Measurements from ENCODE around the gene B3GALT6. TPM values are rescaled to one million over a fixed set of nuclear protein-coding genes. Genes with fewer than 3 reads are reported as not detected.
"Not testable (repeated sequence)": the region's sequence is repeated elsewhere in the genome, so short reads cannot be mapped to it uniquely, and the experiment has no call there.

The B3GALT6 gene
- polyA plus RNA-seq, 1 donor, result 19.0 TPM

DNA sequence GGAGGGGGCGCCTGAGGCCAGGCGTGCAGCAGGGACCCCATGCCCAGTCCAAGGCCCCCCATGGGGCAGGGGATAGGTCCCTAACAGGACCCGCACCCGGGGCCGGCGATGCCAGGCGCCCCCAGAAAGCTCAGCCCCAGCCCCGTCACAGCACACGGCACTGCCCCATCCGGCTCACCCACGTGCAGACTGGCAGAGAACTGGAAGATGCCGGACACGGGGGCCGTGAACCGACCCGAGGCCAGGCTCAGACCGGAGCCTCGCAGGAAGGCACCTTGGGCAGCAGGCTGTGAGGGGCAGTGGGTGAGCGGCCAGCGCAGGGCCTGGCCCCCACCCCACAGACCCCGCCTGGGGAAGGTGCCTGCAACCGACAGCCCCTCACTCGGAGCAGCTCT, 11.2 kb downstream of the B3GALT6 start:
- DNase-seq, result no peak

DNA sequence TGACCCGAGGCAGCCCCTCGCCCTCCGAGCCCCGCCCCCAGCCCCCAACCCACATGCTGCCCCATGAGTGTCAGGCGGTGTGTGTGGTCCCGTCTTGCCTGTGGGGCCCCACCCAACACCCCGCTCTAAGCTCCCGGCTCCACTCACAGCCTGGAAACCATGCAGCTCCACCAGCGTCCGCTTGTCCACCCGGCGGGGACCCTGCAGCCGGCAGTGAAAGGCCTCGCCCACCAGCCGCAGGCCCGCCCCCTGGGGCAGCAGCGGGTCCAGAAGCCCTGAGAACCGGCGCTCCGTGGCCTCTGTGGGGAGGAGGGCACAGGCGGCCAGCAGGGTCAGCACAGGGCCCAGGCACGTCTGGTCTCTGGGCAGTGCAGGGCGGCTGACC, 11.8 kb downstream of the B3GALT6 start:
- DNase-seq, result no peak

GRCh38 chr1:1244192-1244811, 12.3 kb downstream of the B3GALT6 start:
- DNase-seq, result no peak

DNA sequence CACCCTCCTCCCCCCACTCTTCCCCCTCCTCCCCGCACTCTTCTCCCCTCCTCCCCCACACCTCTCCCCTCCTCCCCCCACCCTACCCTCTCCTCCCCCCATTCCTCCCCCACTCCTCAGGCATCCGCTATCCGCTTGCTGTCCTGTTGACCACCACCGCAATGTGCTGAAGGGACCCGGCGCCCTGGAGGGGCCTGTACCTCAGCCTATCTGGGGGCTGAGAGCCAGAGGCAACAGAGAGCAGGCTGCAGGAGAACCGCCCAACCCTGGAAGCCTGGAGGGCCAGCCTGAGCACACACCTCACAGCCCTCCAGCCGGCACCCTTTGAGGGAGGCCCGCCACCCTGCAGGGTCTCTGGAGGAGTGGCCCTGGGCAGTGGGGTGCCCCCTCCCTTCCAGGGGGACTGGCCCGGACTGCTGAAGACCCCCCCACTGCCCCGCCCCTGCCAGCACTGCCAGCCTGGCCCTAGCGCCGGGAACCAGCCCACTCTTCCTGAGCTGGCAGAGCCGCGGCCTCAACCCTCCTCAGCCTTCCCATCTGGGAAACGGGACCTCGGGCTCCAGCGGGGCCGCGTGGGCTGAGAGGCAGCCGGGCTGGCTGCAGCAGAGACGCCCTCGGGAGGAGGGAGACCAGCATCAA, 13.3 kb downstream of the B3GALT6 start:
- DNase-seq, result no peak

DNA sequence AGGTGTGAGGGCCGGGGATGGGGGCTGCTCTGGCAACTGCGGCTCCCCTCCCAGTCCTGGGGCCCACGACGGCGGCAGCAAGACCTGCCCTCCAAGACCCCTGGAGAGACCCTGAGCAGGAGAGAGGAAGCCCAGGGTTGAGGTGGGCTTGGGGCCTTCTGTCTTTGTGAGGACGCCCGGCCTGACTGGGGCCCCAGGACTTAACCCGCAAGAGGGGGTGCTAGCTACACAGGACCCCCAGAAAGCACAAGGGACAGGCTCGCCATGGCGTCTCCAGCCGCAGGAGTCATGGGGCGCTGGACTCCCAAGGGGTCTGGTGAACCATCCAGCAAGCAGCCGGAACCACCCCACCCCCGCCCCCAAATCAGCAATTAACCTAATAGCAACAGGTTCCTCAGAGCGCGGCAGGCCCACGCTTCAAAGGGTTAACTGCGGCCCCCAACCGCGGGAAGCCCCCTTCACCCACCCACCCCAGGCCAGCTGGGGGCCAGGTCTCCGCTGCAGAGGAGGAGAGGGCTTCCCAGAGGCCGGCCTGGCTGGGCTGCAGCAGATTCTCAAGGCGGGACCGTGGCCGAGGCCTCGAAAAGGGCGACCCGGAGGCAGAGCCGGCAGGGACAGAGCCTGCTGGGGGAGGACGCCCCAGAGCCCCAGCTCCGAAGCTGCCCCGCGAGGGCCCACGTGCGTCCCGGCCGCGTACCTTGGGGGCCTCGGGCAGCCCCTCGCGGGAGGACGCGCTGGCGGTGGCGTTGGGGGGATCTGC, 14.0 kb downstream of the B3GALT6 start:
- no peak for DNase-seq

- DNase-seq, result no peak
These were observed 14.7 kb downstream of the B3GALT6 start, which contains the start of gene C1QTNF12 for GRCh38 chr1:1246577-1247340. C1QTNF12 (minus strand) TSS chr1:1246722; CDS start chr1:1246690, 32 bp downstream.

- no peak for DNase-seq
These were observed 15.4 kb downstream of the B3GALT6 start for GRCh38 chr1:1247341-1247913.

DNA sequence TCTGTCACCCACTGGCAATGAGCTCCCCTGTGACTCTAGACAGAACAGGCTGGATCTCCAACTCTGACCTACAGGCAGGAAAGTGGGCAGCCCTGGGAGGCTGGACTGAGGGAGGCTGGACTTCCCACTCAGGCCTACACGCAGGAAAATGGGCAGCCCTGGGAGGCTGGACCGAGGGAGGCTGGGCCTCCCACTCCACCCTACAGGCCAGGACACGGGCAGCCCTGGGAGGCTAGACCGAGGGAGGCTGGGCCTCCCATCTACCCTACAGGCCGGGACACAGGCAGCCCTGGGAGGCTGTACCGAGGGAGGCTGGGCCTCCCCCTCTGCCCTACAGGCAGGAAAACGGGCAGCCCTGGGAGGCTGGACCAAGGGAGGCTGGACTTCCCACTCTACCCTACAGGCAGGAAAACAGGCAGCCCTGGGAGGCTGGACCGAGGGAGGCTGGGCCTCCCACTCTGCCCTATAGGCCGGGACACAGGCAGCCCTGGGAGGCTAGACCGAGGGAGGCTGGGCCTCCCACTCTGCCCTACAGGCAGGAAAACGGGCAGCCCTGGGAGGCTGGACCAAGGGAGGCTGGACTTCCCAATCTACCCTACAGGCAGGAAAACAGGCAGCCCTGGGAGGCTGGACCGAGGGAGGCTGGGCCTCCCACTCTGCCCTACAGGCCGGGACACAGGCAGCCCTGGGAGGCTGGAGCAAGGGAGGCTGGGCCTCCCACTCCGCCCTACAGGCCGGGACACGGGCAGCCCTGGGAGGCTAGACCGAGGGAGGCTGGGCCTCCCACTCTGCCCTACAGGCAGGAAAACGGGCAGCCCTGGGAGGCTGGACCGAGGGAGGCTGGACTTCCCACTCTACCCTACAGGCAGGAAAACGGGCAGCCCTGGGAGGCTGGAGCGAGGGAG, 16.2 kb downstream of the B3GALT6 start:
- not testable (repeated sequence) for DNase-seq

DNA sequence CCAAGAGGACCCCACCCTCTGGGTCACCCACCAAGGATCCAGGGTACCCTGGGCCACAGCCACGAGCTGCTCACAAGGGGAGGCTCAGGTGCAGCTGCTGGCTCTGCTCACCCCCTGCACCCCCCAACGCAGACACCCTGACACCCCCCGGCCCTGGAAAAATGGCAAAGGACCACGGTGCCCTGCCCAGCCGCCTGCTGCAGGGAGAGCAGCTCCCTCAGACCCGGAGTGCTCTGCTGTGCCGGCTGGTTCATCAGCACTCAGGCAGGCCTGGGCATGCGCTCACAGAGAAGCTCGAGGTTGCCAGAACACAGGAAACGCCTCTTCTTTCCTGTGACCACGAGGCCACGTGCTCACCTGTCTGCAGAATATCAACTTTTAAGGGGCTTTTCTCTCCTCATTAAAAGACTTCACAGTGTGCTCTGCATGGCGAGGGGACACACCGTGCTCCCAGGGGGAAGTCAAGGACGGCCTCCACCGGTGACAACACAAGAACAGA, 18.8 kb downstream of the B3GALT6 start:
- no peak for DNase-seq

DNA sequence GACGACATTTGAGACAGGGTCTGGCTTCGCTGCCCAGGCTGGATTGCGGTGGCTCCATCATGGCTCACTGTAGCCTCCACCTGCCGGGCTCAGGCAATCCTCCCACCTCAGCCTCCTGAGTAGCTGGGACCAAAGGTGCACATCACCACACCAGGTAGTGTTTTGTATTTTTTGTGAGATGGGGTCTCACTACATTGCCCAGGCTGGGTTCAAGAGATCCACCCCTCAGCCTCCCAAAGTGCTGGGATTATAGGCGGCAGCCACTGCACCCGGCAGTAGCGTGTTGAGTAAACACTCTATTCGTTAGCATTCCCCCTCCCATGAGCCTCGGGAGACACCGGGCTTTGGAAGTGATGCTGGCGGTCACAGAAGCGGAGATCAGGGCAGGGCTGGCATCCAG, 21.3 kb downstream of the B3GALT6 start:
- no peak for DNase-seq

DNA sequence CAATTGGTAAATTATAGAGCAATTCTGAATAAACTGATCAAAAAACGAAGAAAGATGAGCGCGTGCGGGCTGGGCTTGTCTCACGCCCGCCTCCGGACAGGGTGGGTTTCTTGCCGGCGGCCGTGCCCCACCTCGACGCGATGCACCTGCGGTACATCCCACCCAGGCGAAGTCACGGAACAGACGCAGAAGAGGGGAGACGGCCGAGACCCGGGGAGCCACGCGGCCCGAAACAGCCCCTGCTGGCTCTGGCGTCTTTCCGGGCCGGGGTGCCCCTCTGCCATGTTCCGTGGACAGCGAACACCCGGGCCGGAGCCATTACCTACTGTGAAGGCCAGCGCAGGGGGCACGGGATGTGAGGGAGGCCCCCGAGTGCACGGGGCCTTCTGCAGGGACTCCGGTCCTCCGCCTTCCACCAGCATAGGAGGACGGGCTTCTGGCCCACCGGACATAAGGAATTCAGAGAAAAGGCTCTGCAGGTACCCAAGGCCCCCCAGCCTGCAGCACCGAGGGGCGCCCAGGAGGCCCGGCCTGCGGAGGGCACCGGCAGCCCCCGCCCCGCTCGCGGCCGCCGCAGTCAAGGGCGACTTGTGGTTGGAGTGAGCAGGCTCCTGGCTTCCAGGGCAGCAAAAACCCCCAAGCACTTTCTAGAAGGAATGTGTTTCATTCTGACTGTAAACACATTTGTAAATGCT, 22.1 kb downstream of the B3GALT6 start:
- no peak for DNase-seq

DNA sequence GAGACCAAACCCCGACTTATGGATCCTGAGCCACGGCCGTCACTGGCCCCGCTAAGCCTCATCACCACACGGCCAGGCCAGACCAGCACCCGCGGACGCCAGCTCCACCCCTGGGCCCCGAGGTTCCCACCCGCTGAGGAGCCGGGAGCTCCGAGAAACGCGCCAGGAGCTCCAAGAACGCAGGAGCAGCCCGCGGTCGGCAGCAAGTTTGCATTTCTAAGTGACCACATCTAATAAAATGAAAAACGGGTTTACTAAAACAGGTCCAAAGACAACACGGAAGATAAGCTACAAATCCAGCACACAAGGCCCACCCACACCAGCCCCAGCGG, 22.6 kb downstream of the B3GALT6 start:
- no peak for DNase-seq

DNA sequence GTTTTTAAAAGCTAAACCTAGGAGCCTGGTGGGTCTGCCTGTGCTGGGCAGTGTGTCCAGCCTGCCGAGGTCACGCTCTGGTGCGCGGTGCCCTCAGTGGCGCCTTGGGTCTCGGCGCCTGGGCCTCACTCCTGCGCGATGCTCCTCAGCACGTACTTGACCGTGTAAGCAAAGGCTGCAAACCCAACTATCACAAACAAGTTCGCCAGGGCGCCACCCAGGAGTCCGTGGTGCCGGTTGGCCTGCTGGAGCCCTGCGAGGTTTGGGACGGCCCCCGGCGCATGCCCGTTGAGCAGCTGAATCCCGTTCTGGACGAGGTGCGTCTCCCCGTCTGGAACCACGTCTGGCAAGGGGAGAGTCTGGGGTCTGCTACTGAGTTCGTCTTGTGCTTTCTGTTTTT, 23.0 kb downstream of the B3GALT6 start:
- DNase-seq, result no peak

- no peak for DNase-seq
These were observed 23.6 kb downstream of the B3GALT6 start for GRCh38 chr1:1255611-1256010.

DNA sequence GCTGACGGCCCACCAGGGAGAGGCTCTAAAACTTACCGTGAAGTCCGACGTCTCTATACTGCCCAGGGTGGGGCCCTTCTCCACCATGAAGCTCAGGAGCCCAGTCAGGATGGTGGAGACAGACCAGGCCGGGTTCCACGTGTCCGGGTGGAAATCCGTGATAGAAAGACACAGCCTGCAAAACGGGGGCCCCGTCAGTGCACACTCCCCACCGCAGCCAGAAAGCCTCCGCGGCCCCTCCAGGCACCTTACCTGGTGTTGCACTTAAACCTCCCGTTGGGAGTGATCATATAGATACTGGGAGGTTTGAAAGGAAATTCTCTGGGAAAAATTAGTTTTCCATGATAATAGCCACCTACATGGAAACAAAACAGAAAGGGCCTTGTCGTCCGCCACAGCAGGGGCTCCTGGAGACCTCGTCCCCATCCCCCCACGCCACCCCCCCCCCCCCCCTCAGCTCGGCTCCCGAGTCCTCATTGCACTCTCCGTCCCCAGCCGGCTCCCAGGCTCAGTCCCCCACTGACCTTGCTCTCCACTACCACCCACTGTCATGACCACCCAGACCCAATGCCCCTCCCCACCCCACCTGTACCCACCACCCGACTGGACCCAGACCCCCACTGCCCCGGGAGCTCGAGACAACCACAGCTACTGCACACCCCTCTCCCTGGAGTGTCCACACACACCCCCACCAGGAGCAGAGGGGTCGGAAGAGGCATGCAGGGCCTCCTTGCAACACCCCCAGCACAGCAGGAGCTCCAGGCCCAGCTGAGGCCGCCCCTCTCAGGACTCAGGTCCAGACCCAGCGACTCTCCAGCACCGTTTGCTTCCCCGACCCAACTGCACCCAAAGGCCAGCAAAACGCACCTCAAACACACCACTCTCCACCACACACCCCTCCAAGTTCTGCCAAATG, 25.2 kb downstream of the B3GALT6 start:
- no peak for DNase-seq

- DNase-seq, result no peak
These were observed 27.1 kb downstream of the B3GALT6 start for GRCh38 chr1:1259119-1259488.

GRCh38 chr1:1259540-1259939, 27.5 kb downstream of the B3GALT6 start:
- no peak for DNase-seq

DNA sequence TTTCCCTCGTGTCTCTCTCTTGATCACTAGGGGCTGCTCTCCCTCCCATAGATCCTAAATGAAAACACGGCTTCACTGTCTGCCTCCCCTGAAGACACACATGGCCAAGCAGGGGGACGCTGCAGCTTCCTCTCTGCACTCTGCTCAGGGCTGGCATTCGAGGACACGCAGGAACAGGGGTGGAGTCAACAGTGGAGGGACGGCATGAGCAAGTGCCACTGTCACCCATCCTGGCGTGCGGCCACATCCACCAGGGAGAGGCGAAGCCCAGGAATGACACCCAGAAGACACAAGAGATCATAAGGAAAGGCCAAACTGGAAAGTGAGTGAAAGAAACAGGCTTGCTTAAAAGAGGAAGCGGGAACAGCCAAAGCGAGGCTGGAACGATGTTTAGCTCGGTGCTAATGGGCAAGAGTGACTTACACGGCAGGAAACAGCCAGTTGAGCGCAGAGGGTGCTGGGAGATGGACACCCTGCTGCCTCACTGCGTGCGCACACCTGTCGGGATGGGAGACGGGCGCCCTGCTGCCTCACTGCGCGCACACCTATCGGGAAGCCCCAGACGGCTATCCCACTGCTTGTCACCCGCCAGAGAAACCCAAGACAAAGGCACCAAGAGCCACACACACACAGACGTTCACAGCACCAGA, 28.0 kb downstream of the B3GALT6 start:
- DNase-seq, result no peak
